ENCODE data around the gene SPDYE3. TPM values are rescaled to one million over a fixed set of nuclear protein-coding genes. Genes with fewer than 3 reads are reported as not detected.
"Not testable (repeated sequence)": the region's sequence is repeated elsewhere in the genome, so short reads cannot be mapped to it uniquely, and the experiment has no call there.

The SPDYE3 gene
- total RNA-seq, 8 experiments from 2014 or later, result 1.9 to 7.9 (median 4.1) TPM

- in situ Hi-C loops (cut with MboI; ENCODE audit: low pct_unique_long_range_greater_than_20kb in 2 of 9, low sequenced_read_pairs in 9 of 9, unreplicated experiment in 9 of 9); H3K27ac ChIP-seq; ATAC-seq (replicated peaks in 6 of 8); H3K4me3 ChIP-seq; H3K4me1 ChIP-seq (replicated peaks in 1 of 2): not testable (repeated sequence)
- WGBS, 10 experiments, result no CpG with 5 or more reads among the region's 12 CpGs
Observed at GRCh38 chr7:100304526-100304925, 3.0 kb upstream of the SPDYE3 start.

- in situ Hi-C loops (cut with MboI; ENCODE audit: low pct_unique_long_range_greater_than_20kb in 2 of 9, low sequenced_read_pairs in 9 of 9, unreplicated experiment in 9 of 9); H3K4me3 ChIP-seq; H3K27ac ChIP-seq; ATAC-seq (replicated peaks in 6 of 8); H3K4me1 ChIP-seq (replicated peaks in 1 of 2): not testable (repeated sequence)
- WGBS, 10 experiments, result no CpG with 5 or more reads among the region's 5 CpGs
Observed at GRCh38 chr7:100318329-100318728, 10.8 kb downstream of the SPDYE3 start.

- H3K27ac ChIP-seq; H3K4me1 ChIP-seq (replicated peaks in 1 of 2); ATAC-seq (replicated peaks in 6 of 8); in situ Hi-C loops (cut with MboI; ENCODE audit: low pct_unique_long_range_greater_than_20kb in 2 of 9, low sequenced_read_pairs in 9 of 9, unreplicated experiment in 9 of 9); H3K4me3 ChIP-seq: not testable (repeated sequence)
- 86 to 100% (median 100%) methylated on average over 1 of the region's 1 CpG; no CpG with 5 or more reads in 1 of the 10 experiments for WGBS, 10 experiments
Observed at GRCh38 chr7:100321648-100322047, 14.1 kb downstream of the SPDYE3 start.

- ATAC-seq (replicated peaks in 6 of 8); H3K4me3 ChIP-seq; H3K27ac ChIP-seq; in situ Hi-C loops (cut with MboI; ENCODE audit: low pct_unique_long_range_greater_than_20kb in 2 of 9, low sequenced_read_pairs in 9 of 9, unreplicated experiment in 9 of 9); H3K4me1 ChIP-seq (replicated peaks in 1 of 2): not testable (repeated sequence)
- 90% methylated on average over 2 of the region's 13 CpGs; no CpG with 5 or more reads in 9 of the 10 experiments for WGBS, 10 experiments
Observed at GRCh38 chr7:100324194-100324593, 16.7 kb downstream of the SPDYE3 start.

- WGBS, 10 experiments, result 67 to 100% (median 96%) methylated on average over 1 to 6 of the region's 9 CpGs; no CpG with 5 or more reads in 4 of the 10 experiments
- H3K4me3 ChIP-seq; H3K4me1 ChIP-seq (replicated peaks in 1 of 2); ATAC-seq (replicated peaks in 6 of 8); in situ Hi-C loops (cut with MboI; ENCODE audit: low pct_unique_long_range_greater_than_20kb in 2 of 9, low sequenced_read_pairs in 9 of 9, unreplicated experiment in 9 of 9); H3K27ac ChIP-seq: not testable (repeated sequence)
Observed at GRCh38 chr7:100325671-100326070, 18.2 kb downstream of the SPDYE3 start.

GRCh38 chr7:100326914-100327313 lies 19.4 kb downstream of the SPDYE3 start:
- H3K4me1 ChIP-seq (replicated peaks in 1 of 2); ATAC-seq (replicated peaks in 6 of 8); H3K27ac ChIP-seq; in situ Hi-C loops (cut with MboI; ENCODE audit: low pct_unique_long_range_greater_than_20kb in 2 of 9, low sequenced_read_pairs in 9 of 9, unreplicated experiment in 9 of 9); H3K4me3 ChIP-seq: not testable (repeated sequence)
- 100% methylated on average over 1 of the region's 11 CpGs; no CpG with 5 or more reads in 9 of the 10 experiments for WGBS, 10 experiments

- WGBS, 10 experiments, result 0% methylated on average over 1 to 8 of the region's 85 CpGs; no CpG with 5 or more reads in 6 of the 10 experiments
- in situ Hi-C loops (cut with MboI; ENCODE audit: low pct_unique_long_range_greater_than_20kb in 2 of 9, low sequenced_read_pairs in 9 of 9, unreplicated experiment in 9 of 9); H3K4me1 ChIP-seq (replicated peaks in 1 of 2): not testable (repeated sequence)
- Histone ChIP-seq H3K27ac (peak overlapping the region; percentile 91 to 93), H3K4me3 (peak overlapping the region; percentile 79 to 98 (median 87))
- peak; percentile 95 to 97 (median 96) for ATAC-seq (replicated peaks in 6 of 8)
Observed at GRCh38 chr7:100335566-100336466, 28.3 kb downstream of the SPDYE3 start.

GRCh38 chr7:100338083-100338696 lies 30.7 kb downstream of the SPDYE3 start:
- WGBS, 10 experiments, result 68 to 100% (median 89%) methylated on average over 1 to 15 of the region's 15 CpGs
- ATAC-seq (replicated peaks in 6 of 8); in situ Hi-C loops (cut with MboI; ENCODE audit: low pct_unique_long_range_greater_than_20kb in 2 of 9, low sequenced_read_pairs in 9 of 9, unreplicated experiment in 9 of 9): not testable (repeated sequence)

GRCh38 chr7:100341286-100341685 lies 33.8 kb downstream of the SPDYE3 start:
- ATAC-seq (replicated peaks in 6 of 8); H3K4me3 ChIP-seq; H3K27ac ChIP-seq; in situ Hi-C loops (cut with MboI; ENCODE audit: low pct_unique_long_range_greater_than_20kb in 2 of 9, low sequenced_read_pairs in 9 of 9, unreplicated experiment in 9 of 9): not testable (repeated sequence)
- WGBS, 10 experiments, result 20 to 100% methylated on average over 1 to 2 of the region's 6 CpGs; no CpG with 5 or more reads in 8 of the 10 experiments
- peaks cover 14 to 20% of the 10 kb centered on the region in 2 donors for H3K4me1 ChIP-seq (replicated peaks in 1 of 2)

More at GRCh38 chr7:100338083-100338696, 30.7 kb downstream of the SPDYE3 start:
- not testable (repeated sequence) for H3K4me3 ChIP-seq; H3K4me1 ChIP-seq (replicated peaks in 1 of 2); H3K27ac ChIP-seq

GRCh38 chr7:100342765-100343164 lies 35.3 kb downstream of the SPDYE3 start:
- in situ Hi-C loops (cut with MboI; ENCODE audit: low pct_unique_long_range_greater_than_20kb in 2 of 9, low sequenced_read_pairs in 9 of 9, unreplicated experiment in 9 of 9), result no loop called here
- WGBS, 10 experiments, result 55 to 100% methylated on average over 2 to 5 of the region's 6 CpGs; no CpG with 5 or more reads in 8 of the 10 experiments
- no peak overlapping the region for H3K4me3 ChIP-seq
- H3K27ac ChIP-seq, result no peak overlapping the region
- H3K4me1 ChIP-seq (replicated peaks in 1 of 2), result peaks cover 12 to 14% of the 10 kb centered on the region in 2 donors
- no peak for ATAC-seq (replicated peaks in 6 of 8)

GRCh38 chr7:100344124-100344559 lies 36.6 kb downstream of the SPDYE3 start:
- peak; percentile 6 to 50 (median 15) for ATAC-seq (replicated peaks in 6 of 8)
- H3K4me3 ChIP-seq; in situ Hi-C loops (cut with MboI; ENCODE audit: low pct_unique_long_range_greater_than_20kb in 2 of 9, low sequenced_read_pairs in 9 of 9, unreplicated experiment in 9 of 9): not testable (repeated sequence)
- peaks cover 12 to 14% of the 10 kb centered on the region in 2 donors for H3K4me1 ChIP-seq (replicated peaks in 1 of 2)
- peak overlapping the region in 1 of 2 donors; percentile 75 for H3K27ac ChIP-seq
- 52 to 82% (median 79%) methylated on average over 2 of the region's 4 CpGs; no CpG with 5 or more reads in 7 of the 10 experiments for WGBS, 10 experiments

GRCh38 chr7:100344560-100345287 lies 37.2 kb downstream of the SPDYE3 start:
- ATAC-seq (replicated peaks in 6 of 8), result peak; percentile 94 to 99 (median 96)
- in situ Hi-C loops (cut with MboI; ENCODE audit: low pct_unique_long_range_greater_than_20kb in 2 of 9, low sequenced_read_pairs in 9 of 9, unreplicated experiment in 9 of 9); H3K4me3 ChIP-seq: not testable (repeated sequence)
- Histone ChIP-seq H3K4me1 (replicated peaks in 1 of 2) (peaks cover 12 to 14% of the 10 kb centered on the region in 2 donors), H3K27ac (peak overlapping the region; percentile 63 to 86)
- 20 to 93% (median 50%) methylated on average over 1 to 6 of the region's 13 CpGs; no CpG with 5 or more reads in 6 of the 10 experiments for WGBS, 10 experiments
